ENCODE results near the gene AXIN1. TPM values are rescaled to one million over a fixed set of nuclear protein-coding genes. Genes with fewer than 3 reads are reported as not detected.

AXIN1 gene
- total RNA-seq, 1 donor from 2014 or later = 19.6 TPM

DNA sequence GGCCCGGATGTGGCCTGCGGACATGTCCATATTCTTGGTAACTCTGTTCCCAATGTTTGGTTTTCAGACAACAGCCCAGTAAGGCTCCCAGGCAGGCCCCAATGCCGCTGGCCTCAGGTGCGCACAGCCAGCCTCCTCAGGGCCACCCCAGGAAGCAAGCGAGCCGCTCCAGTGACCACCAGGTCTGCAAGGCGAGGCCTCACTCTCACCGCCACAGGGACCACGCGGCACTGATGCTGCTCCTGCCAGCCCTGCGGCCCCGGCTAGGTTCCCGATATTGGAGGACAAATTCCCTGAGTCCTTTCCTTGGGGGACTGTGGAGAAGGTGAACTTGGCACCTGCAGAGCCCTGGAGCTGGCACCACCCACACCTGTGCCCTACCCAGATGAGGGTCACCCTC lies 50.6 kb downstream of the AXIN1 start:
- no peak for DNase-seq (ENCODE audit: low spot score)
- Histone ChIP-seq H3K79me2 (ENCODE audit: low read depth) (no peaks in the 10 kb centered on the region), H3K9ac (no peak overlapping the region), H3F3A (ENCODE audit: low read depth) (no peaks in the 10 kb centered on the region), H3K27me3 (no peaks in the 10 kb centered on the region), H3K9me3 (ENCODE audit: low read depth) (no peaks in the 10 kb centered on the region), H3K4me2 (no peak overlapping the region), H3K27ac (no peak overlapping the region), H2AFZ (replicated peaks) (no peak overlapping the region), H3K36me3 (no peaks in the 10 kb centered on the region), H3K4me3 (no peak overlapping the region), H3K4me1 (no peaks in the 10 kb centered on the region), H4K20me1 (ENCODE audit: low read depth) (no peaks in the 10 kb centered on the region)
- no peak overlapping the region for H3K27ac Mint-ChIP-seq
- H3K27me3 Mint-ChIP-seq (ENCODE audit: insufficient read depth, low read depth) = no peaks in the 10 kb centered on the region
- TF ChIP-seq, protein P1, sequence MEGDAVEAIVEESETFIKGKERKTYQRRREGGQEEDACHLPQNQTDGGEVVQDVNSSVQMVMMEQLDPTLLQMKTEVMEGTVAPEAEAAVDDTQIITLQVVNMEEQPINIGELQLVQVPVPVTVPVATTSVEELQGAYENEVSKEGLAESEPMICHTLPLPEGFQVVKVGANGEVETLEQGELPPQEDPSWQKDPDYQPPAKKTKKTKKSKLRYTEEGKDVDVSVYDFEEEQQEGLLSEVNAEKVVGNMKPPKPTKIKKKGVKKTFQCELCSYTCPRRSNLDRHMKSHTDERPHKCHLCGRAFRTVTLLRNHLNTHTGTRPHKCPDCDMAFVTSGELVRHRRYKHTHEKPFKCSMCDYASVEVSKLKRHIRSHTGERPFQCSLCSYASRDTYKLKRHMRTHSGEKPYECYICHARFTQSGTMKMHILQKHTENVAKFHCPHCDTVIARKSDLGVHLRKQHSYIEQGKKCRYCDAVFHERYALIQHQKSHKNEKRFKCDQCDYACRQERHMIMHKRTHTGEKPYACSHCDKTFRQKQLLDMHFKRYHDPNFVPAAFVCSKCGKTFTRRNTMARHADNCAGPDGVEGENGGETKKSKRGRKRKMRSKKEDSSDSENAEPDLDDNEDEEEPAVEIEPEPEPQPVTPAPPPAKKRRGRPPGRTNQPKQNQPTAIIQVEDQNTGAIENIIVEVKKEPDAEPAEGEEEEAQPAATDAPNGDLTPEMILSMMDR (IDR thresholded peaks at IDR 0.05) = no peak
- TF ChIP-seq EZH2 (IDR thresholded peaks at IDR 0.05) (no peak), EZH2phosphoT487 (IDR thresholded peaks at IDR 0.05) (no peak)
- H3K36me3 Mint-ChIP-seq = peaks cover 4% of the 10 kb centered on the region
- H3K4me1 Mint-ChIP-seq = no peaks in the 10 kb centered on the region
- H3K4me3 Mint-ChIP-seq = no peak overlapping the region
- no peaks in the 10 kb centered on the region for H3K9me3 Mint-ChIP-seq

DNA sequence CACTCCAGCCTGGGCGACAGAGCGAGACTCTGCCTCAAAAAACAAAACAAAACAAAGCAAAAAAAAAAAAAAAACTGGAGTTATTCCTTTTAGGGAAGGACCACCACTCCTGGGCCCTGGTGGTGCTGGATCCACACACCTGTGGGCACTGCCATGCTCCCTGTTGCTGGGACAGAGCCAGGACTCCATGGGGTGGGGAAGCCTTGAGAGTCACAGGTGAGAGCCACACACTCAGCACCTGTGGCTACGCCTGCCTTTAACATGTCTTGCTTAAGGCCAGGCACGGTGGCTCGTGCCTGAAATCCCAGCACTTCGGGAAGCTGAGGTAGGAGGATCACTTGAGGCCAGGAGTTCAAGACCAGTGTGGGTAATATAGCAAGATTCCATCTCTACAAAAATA lies 51.3 kb downstream of the AXIN1 start:
- TF ChIP-seq EZH2 (IDR thresholded peaks at IDR 0.05) (no peak), EZH2phosphoT487 (IDR thresholded peaks at IDR 0.05) (no peak)
- TF ChIP-seq, protein P1 (IDR thresholded peaks at IDR 0.05) = no peak
- H3K4me1 ChIP-seq = no peaks in the 10 kb centered on the region
- Mint-ChIP-seq H3K4me1 (no peaks in the 10 kb centered on the region), H3K27me3 (ENCODE audit: insufficient read depth, low read depth) (no peaks in the 10 kb centered on the region), H3K27ac (no peak overlapping the region), H3K36me3 (peaks cover 4% of the 10 kb centered on the region), H3K4me3 (no peak overlapping the region), H3K9me3 (no peaks in the 10 kb centered on the region)
- no peaks in the 10 kb centered on the region for H3K9me3 ChIP-seq (ENCODE audit: low read depth)
- H3K4me2 ChIP-seq = no peak overlapping the region
- DNase-seq (ENCODE audit: low spot score) = no peak
- H3K27ac ChIP-seq = no peak overlapping the region
- no peaks in the 10 kb centered on the region for H3F3A ChIP-seq (ENCODE audit: low read depth)
- H3K4me3 ChIP-seq = no peak overlapping the region
- no peaks in the 10 kb centered on the region for H3K27me3 ChIP-seq
- H4K20me1 ChIP-seq (ENCODE audit: low read depth) = no peaks in the 10 kb centered on the region
- H3K79me2 ChIP-seq (ENCODE audit: low read depth) = no peaks in the 10 kb centered on the region
- no peaks in the 10 kb centered on the region for H3K36me3 ChIP-seq
- H3K9ac ChIP-seq = no peak overlapping the region
- H2AFZ ChIP-seq (replicated peaks) = no peak overlapping the region

DNA sequence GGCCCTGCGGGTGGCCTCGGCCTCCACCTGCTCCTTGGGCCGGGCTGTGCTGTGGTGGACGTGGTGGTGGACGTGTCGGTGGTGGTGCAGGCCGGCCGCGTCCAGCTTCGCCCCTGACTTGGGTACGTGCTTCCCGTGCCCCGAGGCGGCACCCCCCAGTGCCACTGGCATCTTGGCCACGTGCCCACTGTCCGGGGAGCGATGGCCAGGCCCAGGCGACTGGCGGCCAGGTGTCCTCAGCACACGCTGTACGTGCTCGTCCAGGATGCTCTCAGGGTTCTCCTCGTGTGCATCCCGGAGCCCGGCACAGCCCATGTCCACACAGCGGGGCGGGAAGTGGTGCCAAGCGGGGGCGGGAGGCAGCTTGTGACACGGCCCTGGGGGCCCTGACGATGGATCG lies 54.7 kb downstream of the AXIN1 start:
- TF ChIP-seq EZH2phosphoT487 (IDR thresholded peaks at IDR 0.05) (no peak), EZH2 (IDR thresholded peaks at IDR 0.05) (no peak)
- TF ChIP-seq, protein P1 (IDR thresholded peaks at IDR 0.05) = no peak
- no peaks in the 10 kb centered on the region for H3K4me1 Mint-ChIP-seq
- no peaks in the 10 kb centered on the region for H3K36me3 ChIP-seq

More for the DNA sequence above, 54.7 kb downstream of the AXIN1 start:
- Histone ChIP-seq H4K20me1 (ENCODE audit: low read depth) (no peaks in the 10 kb centered on the region), H3F3A (ENCODE audit: low read depth) (no peaks in the 10 kb centered on the region), H3K9me3 (ENCODE audit: low read depth) (no peaks in the 10 kb centered on the region), H3K4me1 (no peaks in the 10 kb centered on the region), H2AFZ (replicated peaks) (no peak overlapping the region), H3K79me2 (ENCODE audit: low read depth) (no peaks in the 10 kb centered on the region), H3K4me2 (no peak overlapping the region), H3K4me3 (no peak overlapping the region), H3K27me3 (no peaks in the 10 kb centered on the region), H3K9ac (no peak overlapping the region), H3K27ac (no peak overlapping the region)
- Mint-ChIP-seq H3K9me3 (no peaks in the 10 kb centered on the region), H3K27me3 (ENCODE audit: insufficient read depth, low read depth) (peaks cover 2% of the 10 kb centered on the region), H3K4me3 (no peak overlapping the region), H3K27ac (no peak overlapping the region), H3K36me3 (no peaks in the 10 kb centered on the region)
- no peak for DNase-seq (ENCODE audit: low spot score)

Data from neural progenitor cell (in vitro differentiated cells).